Endothelial cell (in vitro differentiated cells): ENCODE results near the gene SLC6A20. TPM values are rescaled to one million over a fixed set of nuclear protein-coding genes. Genes with fewer than 3 reads are reported as not detected.

Experiments used
- DNase-seq: peaks from one replicate; pipeline ENCODE4 v3.0.0; 2021; ENCODE audit warnings: low spot score
- H3K27ac Mint-ChIP-seq: one replicate; pipeline ENCODE4 v1.8.0; 2021; ENCODE audit warnings: mixed read lengths, inconsistent platforms; ENCODE audit not compliant: unreplicated experiment
- H3K27me3 Mint-ChIP-seq: one replicate; pipeline ENCODE4 v1.8.0; 2021; ENCODE audit warnings: mild to moderate bottlenecking, moderate library complexity, mixed read lengths, inconsistent platforms; ENCODE audit not compliant: unreplicated experiment
- H3K36me3 Mint-ChIP-seq: one replicate; pipeline ENCODE4 v1.8.0; 2021; ENCODE audit warnings: mild to moderate bottlenecking, low read depth, mixed read lengths, inconsistent platforms; ENCODE audit not compliant: unreplicated experiment
- H3K4me1 Mint-ChIP-seq: one replicate; pipeline ENCODE4 v1.8.0; 2021; ENCODE audit warnings: mild to moderate bottlenecking, mixed read lengths, inconsistent platforms; ENCODE audit not compliant: unreplicated experiment
- H3K4me3 Mint-ChIP-seq: one replicate; pipeline ENCODE4 v1.8.0; 2021; ENCODE audit warnings: mild to moderate bottlenecking, mixed read lengths, inconsistent platforms; ENCODE audit not compliant: unreplicated experiment
- H3K9me3 Mint-ChIP-seq: one replicate; pipeline ENCODE4 v1.8.0; 2021; ENCODE audit warnings: mixed read lengths, inconsistent platforms; ENCODE audit not compliant: unreplicated experiment
- total RNA-seq: library from RNA; stranded (reverse); fragmentation: NEBNext Ultra II Directional; extraction: Animal tissue kit (Norgen Biotek cat#: 25700); gene quantifications from one replicate; pipeline ENCODE4 v1.2.1, GENCODE V29; 2021; ENCODE audit not compliant: unreplicated experiment
- TF ChIP-seq, protein P1 (sequence below): fragments of 200-600 bp; sonication (generic); IDR thresholded peaks from one replicate; pipeline ENCODE4 v1.5.0; 2021; ENCODE audit warnings: antibody characterized with exemption; ENCODE audit not compliant: unreplicated experiment

The SLC6A20 gene
- total RNA-seq, 1 donor from 2014 or later: 0.21 TPM

DNA sequence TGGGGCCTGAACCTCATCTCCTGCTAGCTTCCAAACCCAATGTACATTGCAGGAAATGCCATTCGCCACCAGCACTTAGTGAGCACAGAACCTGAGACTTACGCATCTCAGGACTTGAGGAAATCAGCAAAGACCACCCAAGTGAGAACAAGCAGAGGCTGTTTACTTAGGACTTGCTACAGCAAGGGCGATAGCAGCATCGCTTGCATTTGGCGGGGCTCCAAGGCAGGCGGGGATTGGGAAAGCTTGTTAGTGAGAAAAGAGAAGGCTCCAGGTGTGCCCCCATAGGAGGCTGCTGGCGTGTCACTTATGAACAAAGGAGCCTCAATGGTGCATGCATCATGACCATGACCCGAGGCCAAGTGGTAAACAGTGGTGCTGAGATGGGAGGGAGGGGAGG is 19.7 kb downstream of the SLC6A20 start:
- Mint-ChIP-seq H3K27ac (no peak overlapping the region), H3K9me3 (no peaks in the 10 kb centered on the region), H3K4me1 (peaks cover 26% of the 10 kb centered on the region), H3K27me3 (peaks cover 16% of the 10 kb centered on the region), H3K36me3 (no peaks in the 10 kb centered on the region), H3K4me3 (no peak overlapping the region)
- DNase-seq: no peak
- TF ChIP-seq, protein P1, sequence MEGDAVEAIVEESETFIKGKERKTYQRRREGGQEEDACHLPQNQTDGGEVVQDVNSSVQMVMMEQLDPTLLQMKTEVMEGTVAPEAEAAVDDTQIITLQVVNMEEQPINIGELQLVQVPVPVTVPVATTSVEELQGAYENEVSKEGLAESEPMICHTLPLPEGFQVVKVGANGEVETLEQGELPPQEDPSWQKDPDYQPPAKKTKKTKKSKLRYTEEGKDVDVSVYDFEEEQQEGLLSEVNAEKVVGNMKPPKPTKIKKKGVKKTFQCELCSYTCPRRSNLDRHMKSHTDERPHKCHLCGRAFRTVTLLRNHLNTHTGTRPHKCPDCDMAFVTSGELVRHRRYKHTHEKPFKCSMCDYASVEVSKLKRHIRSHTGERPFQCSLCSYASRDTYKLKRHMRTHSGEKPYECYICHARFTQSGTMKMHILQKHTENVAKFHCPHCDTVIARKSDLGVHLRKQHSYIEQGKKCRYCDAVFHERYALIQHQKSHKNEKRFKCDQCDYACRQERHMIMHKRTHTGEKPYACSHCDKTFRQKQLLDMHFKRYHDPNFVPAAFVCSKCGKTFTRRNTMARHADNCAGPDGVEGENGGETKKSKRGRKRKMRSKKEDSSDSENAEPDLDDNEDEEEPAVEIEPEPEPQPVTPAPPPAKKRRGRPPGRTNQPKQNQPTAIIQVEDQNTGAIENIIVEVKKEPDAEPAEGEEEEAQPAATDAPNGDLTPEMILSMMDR: no peak

DNA sequence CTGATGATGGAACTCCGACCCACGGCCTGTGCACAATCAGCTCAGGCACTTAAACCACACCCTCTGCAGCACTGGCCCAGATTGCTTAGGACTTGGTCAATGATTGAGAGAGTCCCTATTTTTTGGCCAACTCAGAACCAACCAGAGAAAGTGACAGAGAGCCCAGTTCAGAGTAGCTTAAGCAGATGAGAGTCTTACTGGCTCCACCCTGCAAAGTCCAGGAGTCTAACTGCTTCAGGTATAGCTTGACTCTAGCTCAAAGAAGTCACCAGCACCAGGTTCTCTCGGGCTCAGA is 20.1 kb downstream of the SLC6A20 start:
- TF ChIP-seq, protein P1: no peak
- DNase-seq: no peak
- Mint-ChIP-seq H3K4me3 (no peak overlapping the region), H3K36me3 (no peaks in the 10 kb centered on the region), H3K4me1 (peaks cover 26% of the 10 kb centered on the region), H3K27me3 (peaks cover 17% of the 10 kb centered on the region), H3K27ac (no peak overlapping the region), H3K9me3 (no peaks in the 10 kb centered on the region)

DNA sequence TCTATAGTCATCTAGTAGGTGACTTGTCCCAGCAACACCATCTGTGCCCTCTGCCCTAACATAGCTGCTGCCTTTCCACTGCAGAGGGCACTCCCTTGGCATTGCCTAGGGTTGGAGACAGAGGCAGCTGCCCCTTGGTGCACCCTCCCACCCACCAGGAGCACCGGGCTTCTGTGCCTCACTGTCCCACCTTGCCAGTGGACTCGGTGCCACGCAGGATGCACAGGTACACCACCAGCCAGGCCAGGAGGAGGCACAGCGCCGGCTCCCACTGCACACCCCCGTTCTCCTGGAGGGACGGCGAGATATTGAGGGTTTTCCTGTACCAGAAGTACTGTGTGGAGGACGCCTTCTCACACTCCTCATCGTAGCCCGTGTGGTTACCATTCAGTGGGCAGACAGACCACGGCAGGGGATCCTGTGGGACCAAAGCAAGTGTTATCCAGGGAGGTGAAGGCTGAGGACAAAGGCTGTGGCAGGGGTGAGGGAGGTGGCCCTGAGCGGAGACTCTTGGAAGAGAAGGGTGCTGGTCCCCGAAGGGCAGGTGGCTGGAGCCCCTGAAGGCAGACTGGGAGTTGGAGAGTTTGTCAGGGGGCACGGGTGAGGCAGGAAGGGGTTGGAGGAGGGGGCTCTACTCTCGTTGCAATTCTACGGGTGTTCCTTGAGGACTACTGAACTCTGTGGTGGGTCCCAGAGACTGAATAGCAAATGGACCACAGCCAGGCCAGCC is 20.6 kb downstream of the SLC6A20 start:
- Mint-ChIP-seq H3K4me1 (peaks cover 26% of the 10 kb centered on the region), H3K27ac (no peak overlapping the region), H3K36me3 (no peaks in the 10 kb centered on the region), H3K9me3 (no peaks in the 10 kb centered on the region), H3K27me3 (peaks cover 19% of the 10 kb centered on the region), H3K4me3 (no peak overlapping the region)
- DNase-seq: no peak
- TF ChIP-seq, protein P1: no peak

DNA sequence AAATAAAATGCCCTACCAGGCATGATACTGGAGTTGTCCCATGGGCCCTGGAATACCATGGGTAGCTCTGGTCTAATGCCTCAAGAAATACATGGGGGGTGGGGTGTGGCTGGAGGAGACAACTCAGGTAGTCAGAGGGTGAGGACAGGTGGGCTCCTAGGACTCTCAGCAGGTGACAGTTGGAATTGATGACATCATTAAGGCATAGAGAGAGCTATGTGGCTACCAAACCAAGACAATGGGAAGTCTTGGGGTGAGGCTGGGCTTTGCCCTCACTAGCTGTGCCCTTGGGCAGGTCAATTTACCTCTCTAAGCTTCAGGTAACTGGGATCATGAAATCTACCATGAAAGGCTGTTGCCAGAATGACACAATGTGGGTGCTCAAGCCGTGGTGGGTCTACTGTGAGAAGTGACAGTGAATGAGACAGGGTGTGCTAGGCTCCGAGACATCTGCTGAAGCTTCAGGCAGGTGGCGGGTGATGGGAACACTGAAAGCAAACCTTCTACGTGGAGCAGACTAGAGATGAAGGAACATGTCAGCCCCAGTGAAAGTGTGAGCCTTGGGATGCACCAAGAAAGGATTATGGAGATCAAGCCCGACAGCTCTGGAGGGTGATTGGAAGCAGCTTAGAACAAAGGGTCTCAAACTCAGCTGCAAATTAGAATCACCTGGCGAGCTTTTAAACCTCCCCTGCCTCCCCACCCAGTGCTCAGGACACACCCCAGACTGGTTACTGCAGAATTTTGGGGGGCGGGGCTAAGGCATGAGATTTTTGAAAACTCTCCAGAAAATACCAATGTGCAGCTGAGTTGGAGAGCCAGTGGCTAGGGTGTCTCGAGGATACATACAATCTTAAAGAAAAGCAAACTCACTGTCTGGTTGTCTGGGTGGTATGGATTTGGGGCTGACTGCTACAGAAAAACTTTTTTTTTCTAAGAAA is 21.5 kb downstream of the SLC6A20 start:
- H3K27me3 Mint-ChIP-seq: peaks cover 19% of the 10 kb centered on the region
- H3K9me3 Mint-ChIP-seq: no peaks in the 10 kb centered on the region
- TF ChIP-seq, protein P1: no peak
- H3K36me3 Mint-ChIP-seq: no peaks in the 10 kb centered on the region
- H3K4me1 Mint-ChIP-seq: peaks cover 32% of the 10 kb centered on the region
- H3K27ac Mint-ChIP-seq: peak overlapping the region; percentile 61
- no peak overlapping the region for H3K4me3 Mint-ChIP-seq
- no peak for DNase-seq
